ENCODE measurements around the gene IARS2.
"Not testable (repeated sequence)": the region's sequence is repeated elsewhere in the genome, so short reads cannot be mapped to it uniquely, and the experiment has no call there.

IARS2 gene

DNA sequence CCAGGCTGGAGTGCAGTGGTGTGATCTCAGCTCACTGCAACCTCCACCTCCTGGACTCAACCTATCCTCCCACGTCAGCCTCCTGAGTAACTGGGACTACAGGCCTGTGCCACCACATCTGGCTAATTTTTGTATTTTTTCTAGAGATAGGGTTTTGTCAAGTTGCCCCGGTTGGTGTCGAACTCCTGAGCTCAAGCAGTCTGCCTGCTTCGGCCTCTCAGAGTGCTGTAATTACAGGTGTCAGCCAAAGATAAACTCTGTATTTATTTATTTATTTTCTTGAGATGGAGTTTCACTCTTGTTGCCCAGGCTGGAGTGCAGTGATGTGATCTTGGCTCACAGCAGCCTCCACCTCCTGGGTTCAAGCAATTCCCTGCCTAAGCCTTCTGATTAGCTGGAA is 18.7 kb downstream of the IARS2 start:
- not testable (repeated sequence) for DNase-seq (ENCODE audit: low spot score)

DNA sequence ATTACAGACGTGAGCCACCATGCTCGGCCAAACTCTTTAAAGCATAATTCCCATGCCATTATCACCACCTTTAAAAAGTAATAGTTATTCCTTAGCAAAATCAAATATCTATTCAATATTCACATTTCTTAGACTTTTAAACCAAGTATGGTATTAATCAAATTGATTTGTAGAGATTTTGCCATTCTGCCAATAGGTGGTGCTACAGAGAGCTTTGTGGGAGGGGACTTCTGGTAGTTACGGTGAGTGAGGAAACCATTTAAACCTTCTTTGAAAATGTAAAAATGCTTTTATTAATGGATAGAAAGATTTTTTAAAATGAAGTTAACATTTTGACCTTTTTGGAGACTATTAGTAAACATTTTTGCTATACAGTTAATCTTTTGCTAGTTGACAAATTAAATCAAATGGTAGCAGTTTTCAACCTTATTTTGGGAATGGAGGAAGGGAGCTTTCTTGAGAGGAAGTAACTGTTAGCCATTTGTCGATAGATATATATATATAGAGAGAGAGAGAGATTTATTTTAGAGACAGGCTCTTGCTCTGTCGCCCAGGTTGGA is 19.3 kb downstream of the IARS2 start:
- DNase-seq (ENCODE audit: low spot score), result peak; percentile 43

GRCh38 chr1:220119043-220119512 is 25.1 kb downstream of the IARS2 start:
- no peak for DNase-seq (ENCODE audit: low spot score)

GRCh38 chr1:220121791-220122530 is 28.0 kb downstream of the IARS2 start:
- DNase-seq (ENCODE audit: low spot score), result no peak

- no peak for DNase-seq (ENCODE audit: low spot score)
Measured at GRCh38 chr1:220123066-220123465, 29.1 kb downstream of the IARS2 start.

GRCh38 chr1:220123889-220124288 is 30.0 kb downstream of the IARS2 start:
- DNase-seq (ENCODE audit: low spot score), result no peak

DNA sequence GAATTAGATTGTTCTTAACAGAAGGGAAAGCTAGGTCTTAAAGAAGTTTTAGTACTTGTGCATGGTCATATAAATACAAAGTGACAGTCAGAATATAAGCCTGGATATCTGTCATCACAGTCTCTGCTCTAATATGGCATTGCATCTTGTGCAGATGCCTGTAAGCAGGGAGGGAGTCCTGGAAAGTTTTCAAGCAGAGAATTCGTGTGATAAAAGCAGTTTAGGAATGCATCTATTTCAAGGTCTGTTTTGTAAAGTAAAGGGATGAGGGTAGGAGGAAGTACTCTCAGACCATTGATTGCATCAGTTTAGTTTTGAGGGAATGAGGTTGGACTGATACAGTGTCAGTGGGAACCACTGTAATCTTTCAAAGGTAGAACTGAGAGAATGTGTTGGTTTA is 30.6 kb downstream of the IARS2 start:
- no peak for DNase-seq (ENCODE audit: low spot score)

GRCh38 chr1:220127076-220127475 is 33.1 kb downstream of the IARS2 start:
- DNase-seq (ENCODE audit: low spot score), result no peak

- DNase-seq (ENCODE audit: low spot score), result no peak
Measured at GRCh38 chr1:220129479-220130210, 35.7 kb downstream of the IARS2 start.

- DNase-seq (ENCODE audit: low spot score), result no peak
Measured at GRCh38 chr1:220135755-220136154, 41.8 kb downstream of the IARS2 start.

DNA sequence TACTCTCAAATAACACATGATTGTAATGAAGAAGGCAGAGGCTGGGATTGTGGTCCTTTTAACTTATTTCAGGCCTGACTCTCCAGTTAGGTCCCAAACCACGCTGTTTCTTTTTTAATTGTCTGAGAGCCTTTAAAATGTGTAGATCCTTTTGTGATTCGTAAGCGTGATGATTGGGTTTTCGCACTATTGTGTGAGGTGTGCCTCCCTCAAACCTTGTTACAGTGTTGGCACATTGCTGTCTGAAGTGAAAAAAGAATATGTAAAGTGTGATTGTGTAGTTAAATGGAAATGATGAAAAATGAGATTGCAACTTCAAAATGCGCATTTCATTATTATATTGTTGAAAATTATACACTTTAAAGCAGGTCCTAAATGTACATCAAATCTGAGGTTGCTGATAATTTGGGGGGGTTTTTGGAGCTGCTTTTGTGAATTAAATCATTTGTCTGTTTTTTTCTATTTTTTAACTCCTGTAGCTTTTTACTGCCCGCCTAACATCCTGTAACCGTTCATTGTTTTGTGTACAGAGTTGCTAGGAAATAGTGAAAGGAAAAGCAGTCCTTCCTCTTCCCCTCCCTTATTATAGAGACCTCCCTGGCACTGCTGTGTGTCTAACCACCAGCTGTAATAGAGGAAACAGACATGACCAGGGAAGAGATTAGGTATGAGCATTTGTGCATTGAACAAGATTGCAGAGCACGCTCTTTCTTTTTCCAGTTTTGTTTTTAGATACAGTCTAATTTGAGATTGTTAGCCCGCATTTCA is 43.3 kb downstream of the IARS2 start:
- peak; percentile 14 for DNase-seq (ENCODE audit: low spot score)

GRCh38 chr1:220139966-220140365 is 46.0 kb downstream of the IARS2 start:
- DNase-seq (ENCODE audit: low spot score), result no peak

GRCh38 chr1:220144051-220144450 is 50.1 kb downstream of the IARS2 start:
- no peak for DNase-seq (ENCODE audit: low spot score)

GRCh38 chr1:220149742-220150141 is 55.8 kb downstream of the IARS2 start:
- DNase-seq (ENCODE audit: low spot score), result no peak

GRCh38 chr1:220151454-220151853 is 57.5 kb downstream of the IARS2 start:
- DNase-seq (ENCODE audit: low spot score), result no peak

DNA sequence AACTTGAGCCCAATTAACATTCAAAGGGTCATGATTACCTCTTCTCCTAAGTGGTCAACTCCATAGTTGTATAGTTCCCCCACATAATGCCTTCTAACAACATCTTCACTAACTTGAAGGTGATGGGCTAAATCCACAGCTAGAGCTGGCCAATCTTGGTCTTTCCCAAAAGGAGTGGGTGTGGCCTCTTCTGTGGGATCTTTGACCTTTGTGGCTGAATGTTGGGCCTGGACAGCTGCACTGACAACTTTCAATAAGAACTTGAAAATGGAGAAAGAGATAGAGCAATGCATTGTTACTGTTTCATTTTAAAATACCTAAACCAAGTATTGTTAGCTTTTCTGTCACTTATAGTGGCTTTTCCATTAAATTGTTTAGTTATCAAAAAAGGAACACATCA is 59.2 kb downstream of the IARS2 start:
- DNase-seq (ENCODE audit: low spot score), result no peak

DNA sequence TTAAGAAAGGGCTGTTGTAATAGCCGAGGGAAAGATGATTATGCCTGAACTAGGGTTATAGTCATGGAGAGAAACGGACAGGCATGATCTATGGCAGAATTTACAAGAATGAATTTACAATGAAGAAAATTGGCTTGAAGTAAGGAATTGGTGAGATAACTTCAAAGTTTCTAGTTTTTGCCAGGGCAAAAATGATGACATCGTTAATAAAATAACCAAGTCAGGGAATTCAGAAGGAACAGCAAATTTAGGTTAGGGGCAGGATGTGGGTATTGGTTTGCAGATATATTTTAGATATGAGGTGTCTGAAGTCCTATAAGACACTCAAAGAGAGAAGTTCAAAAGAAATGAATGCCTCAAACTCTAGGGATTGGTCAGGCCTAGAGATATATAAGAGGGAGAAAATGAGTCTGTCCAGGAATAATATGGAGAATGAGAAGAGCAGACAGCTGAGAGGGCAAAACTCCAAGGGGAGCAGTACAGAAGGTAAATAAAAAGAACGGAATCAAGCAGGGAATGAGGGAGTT is 62.8 kb downstream of the IARS2 start:
- DNase-seq (ENCODE audit: low spot score), result no peak

DNA sequence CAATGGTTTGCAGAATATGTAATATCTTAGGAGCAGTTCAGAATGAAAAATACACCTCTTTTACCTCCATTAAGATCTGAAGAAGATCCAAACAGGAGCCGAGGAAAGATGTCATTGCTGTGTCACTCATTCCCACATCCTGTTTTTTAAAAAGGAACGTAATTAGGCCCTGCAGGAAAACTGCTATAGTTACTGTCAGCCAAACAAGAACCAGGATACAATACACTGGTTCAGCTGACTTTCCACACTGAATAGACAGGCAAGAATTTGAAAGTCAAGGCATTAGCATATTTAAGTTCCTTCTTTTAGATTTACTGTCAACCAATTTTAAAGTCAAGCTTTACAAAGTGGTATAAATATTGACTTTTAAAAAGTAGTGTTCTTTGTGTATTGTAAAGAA is 63.8 kb downstream of the IARS2 start:
- DNase-seq (ENCODE audit: low spot score), result no peak

DNA sequence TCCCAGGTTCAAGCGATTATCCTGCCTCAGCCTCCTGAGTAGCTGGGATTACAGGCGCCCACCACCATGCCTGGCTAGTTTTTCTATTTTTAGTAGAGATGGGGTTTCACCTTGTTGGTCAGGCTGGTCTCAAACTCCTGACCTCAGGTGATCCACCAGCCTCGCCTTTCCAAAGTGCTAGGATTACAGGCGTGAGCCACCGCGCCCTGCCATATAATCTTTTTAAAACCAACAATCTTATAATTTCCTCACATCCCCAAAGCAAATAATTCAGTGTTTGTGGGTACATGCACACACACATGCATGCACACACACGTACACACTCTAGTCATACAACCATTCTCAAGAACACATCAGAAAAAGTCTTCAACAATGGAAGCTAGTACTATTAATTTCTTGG is 64.6 kb downstream of the IARS2 start:
- DNase-seq (ENCODE audit: low spot score), result not testable (repeated sequence)

GRCh38 chr1:220159041-220159440 is 65.1 kb downstream of the IARS2 start:
- no peak for DNase-seq (ENCODE audit: low spot score)

GRCh38 chr1:220160027-220160426 is 66.1 kb downstream of the IARS2 start:
- no peak for DNase-seq (ENCODE audit: low spot score)

GRCh38 chr1:220164116-220164515 is 70.2 kb downstream of the IARS2 start:
- no peak for DNase-seq (ENCODE audit: low spot score)

Measured in CD4-positive, alpha-beta T cell treated with Interleukin-6 at 100 ng/mL for 8 hours (primary cell).